ENCODE measurements around the gene CAMK1. TPM values are rescaled to one million over a fixed set of nuclear protein-coding genes. Genes with fewer than 3 reads are reported as not detected.
A peak's percentile ranks its signal among the peaks of the same experiment; 100 is the strongest.

CAMK1 gene
- total RNA-seq, 1 experiment from 2014 or later, result 41.6 TPM

GRCh38 chr3:9715764-9716437 is 53.8 kb downstream of the CAMK1 start:
- no peak overlapping the region for H3K9ac ChIP-seq (ENCODE audit: low read length)
- H3K4me2 ChIP-seq (ENCODE audit: low read depth, low read length, poor library complexity, severe bottlenecking), result no peak overlapping the region
- no peak overlapping the region for H2AFZ ChIP-seq (ENCODE audit: low read length)

GRCh38 chr3:9715136-9715535 is 54.6 kb downstream of the CAMK1 start:
- H3K9ac ChIP-seq (ENCODE audit: low read length), result no peak overlapping the region
- no peak overlapping the region for H3K27ac ChIP-seq (ENCODE audit: low read length)
- no peak overlapping the region for H3K4me2 ChIP-seq (ENCODE audit: low read depth, low read length, poor library complexity, severe bottlenecking)
- H2AFZ ChIP-seq (ENCODE audit: low read length), result no peak overlapping the region
- peaks cover 2% of the 10 kb centered on the region for H3K4me1 ChIP-seq (ENCODE audit: low read length)
- H4K20me1 ChIP-seq (ENCODE audit: insufficient read depth, low read depth, low read length), result no peaks in the 10 kb centered on the region
- H3K9me2 ChIP-seq (replicated peaks; ENCODE audit: insufficient read depth, low read length), result no peaks in the 10 kb centered on the region
- no peak overlapping the region for H3K4me3 ChIP-seq (ENCODE audit: low read length)
- no peaks in the 10 kb centered on the region for H3K36me3 ChIP-seq (ENCODE audit: insufficient read depth, low read length)
- no peaks in the 10 kb centered on the region for H3K79me2 ChIP-seq (ENCODE audit: low read length)
- DNase-seq, result peak; percentile 60
- H3K27me3 ChIP-seq (ENCODE audit: low read length), result no peaks in the 10 kb centered on the region
- no peaks in the 10 kb centered on the region for H3K9me3 ChIP-seq (ENCODE audit: low read length)

More at GRCh38 chr3:9715764-9716437, 53.8 kb downstream of the CAMK1 start:
- H3K9me2 ChIP-seq (replicated peaks; ENCODE audit: insufficient read depth, low read length), result no peaks in the 10 kb centered on the region
- no peak overlapping the region for H3K4me3 ChIP-seq (ENCODE audit: low read length)
- H3K4me1 ChIP-seq (ENCODE audit: low read length), result peaks cover 10% of the 10 kb centered on the region
- H3K27ac ChIP-seq (ENCODE audit: low read length), result no peak overlapping the region
- DNase-seq, result no peak
- H3K27me3 ChIP-seq (ENCODE audit: low read length), result no peaks in the 10 kb centered on the region
- H3K79me2 ChIP-seq (ENCODE audit: low read length), result no peaks in the 10 kb centered on the region
- H4K20me1 ChIP-seq (ENCODE audit: insufficient read depth, low read depth, low read length), result no peaks in the 10 kb centered on the region
- no peaks in the 10 kb centered on the region for H3K9me3 ChIP-seq (ENCODE audit: low read length)
- H3K36me3 ChIP-seq (ENCODE audit: insufficient read depth, low read length), result no peaks in the 10 kb centered on the region

- no peaks in the 10 kb centered on the region for H3K79me2 ChIP-seq (ENCODE audit: low read length)
- H3K4me3 ChIP-seq (ENCODE audit: low read length), result no peak overlapping the region
- no peak for DNase-seq
- no peaks in the 10 kb centered on the region for H3K4me1 ChIP-seq (ENCODE audit: low read length)
- no peaks in the 10 kb centered on the region for H4K20me1 ChIP-seq (ENCODE audit: insufficient read depth, low read depth, low read length)
- no peak overlapping the region for H3K4me2 ChIP-seq (ENCODE audit: low read depth, low read length, poor library complexity, severe bottlenecking)
- no peak overlapping the region for H2AFZ ChIP-seq (ENCODE audit: low read length)
- H3K9me3 ChIP-seq (ENCODE audit: low read length), result no peaks in the 10 kb centered on the region
- H3K9ac ChIP-seq (ENCODE audit: low read length), result no peak overlapping the region
- H3K27ac ChIP-seq (ENCODE audit: low read length), result no peak overlapping the region
- H3K36me3 ChIP-seq (ENCODE audit: insufficient read depth, low read length), result no peaks in the 10 kb centered on the region
- no peaks in the 10 kb centered on the region for H3K9me2 ChIP-seq (replicated peaks; ENCODE audit: insufficient read depth, low read length)
- no peaks in the 10 kb centered on the region for H3K27me3 ChIP-seq (ENCODE audit: low read length)
These were observed 56.6 kb downstream of the CAMK1 start for GRCh38 chr3:9713142-9713541.

GRCh38 chr3:9712415-9712814 is 57.3 kb downstream of the CAMK1 start:
- no peak overlapping the region for H3K27ac ChIP-seq (ENCODE audit: low read length)
- H3K9ac ChIP-seq (ENCODE audit: low read length), result no peak overlapping the region
- no peak overlapping the region for H3K4me3 ChIP-seq (ENCODE audit: low read length)
- no peaks in the 10 kb centered on the region for H3K27me3 ChIP-seq (ENCODE audit: low read length)
- H2AFZ ChIP-seq (ENCODE audit: low read length), result no peak overlapping the region
- DNase-seq, result no peak
- no peaks in the 10 kb centered on the region for H3K36me3 ChIP-seq (ENCODE audit: insufficient read depth, low read length)
- no peaks in the 10 kb centered on the region for H3K9me3 ChIP-seq (ENCODE audit: low read length)
- no peak overlapping the region for H3K4me2 ChIP-seq (ENCODE audit: low read depth, low read length, poor library complexity, severe bottlenecking)
- no peaks in the 10 kb centered on the region for H3K4me1 ChIP-seq (ENCODE audit: low read length)
- no peaks in the 10 kb centered on the region for H3K9me2 ChIP-seq (replicated peaks; ENCODE audit: insufficient read depth, low read length)
- H4K20me1 ChIP-seq (ENCODE audit: insufficient read depth, low read depth, low read length), result no peaks in the 10 kb centered on the region
- no peaks in the 10 kb centered on the region for H3K79me2 ChIP-seq (ENCODE audit: low read length)

GRCh38 chr3:9710174-9710739 is 59.5 kb downstream of the CAMK1 start:
- H3K4me2 ChIP-seq (ENCODE audit: low read depth, low read length, poor library complexity, severe bottlenecking), result no peak overlapping the region
- no peak overlapping the region for H3K27ac ChIP-seq (ENCODE audit: low read length)
- no peaks in the 10 kb centered on the region for H3K4me1 ChIP-seq (ENCODE audit: low read length)
- no peaks in the 10 kb centered on the region for H4K20me1 ChIP-seq (ENCODE audit: insufficient read depth, low read depth, low read length)
- H3K79me2 ChIP-seq (ENCODE audit: low read length), result no peaks in the 10 kb centered on the region
- H3K4me3 ChIP-seq (ENCODE audit: low read length), result no peak overlapping the region
- no peaks in the 10 kb centered on the region for H3K36me3 ChIP-seq (ENCODE audit: insufficient read depth, low read length)
- no peaks in the 10 kb centered on the region for H3K9me2 ChIP-seq (replicated peaks; ENCODE audit: insufficient read depth, low read length)
- H3K9ac ChIP-seq (ENCODE audit: low read length), result no peak overlapping the region
- no peaks in the 10 kb centered on the region for H3K27me3 ChIP-seq (ENCODE audit: low read length)
- H3K9me3 ChIP-seq (ENCODE audit: low read length), result no peaks in the 10 kb centered on the region
- DNase-seq, result no peak
- H2AFZ ChIP-seq (ENCODE audit: low read length), result no peak overlapping the region

Other genes starting within 250 kb of the CAMK1 start
- not detected in 2 replicates for gene LHFPL4, start 216.1 kb downstream of the CAMK1 start, total RNA-seq (2014; rRNA removed; shearing (Covaris generic); ENCODE audit: low replicate concordance)
- gene MTMR14, start 120.4 kb downstream of the CAMK1 start, total RNA-seq (2014; rRNA removed; shearing (Covaris generic); ENCODE audit: low replicate concordance), result 47.4 and 49.1 TPM in 2 replicates
- gene CPNE9, start 66.1 kb downstream of the CAMK1 start, total RNA-seq (2014; rRNA removed; shearing (Covaris generic); ENCODE audit: low replicate concordance), result 0.18 TPM in 1 of 2 replicates, not detected in the other
- gene BRPF1, start 38.2 kb downstream of the CAMK1 start, total RNA-seq (2014; rRNA removed; shearing (Covaris generic); ENCODE audit: low replicate concordance), result 14.5 and 28.2 TPM in 2 replicates
- 22.1 and 48.7 TPM in 2 replicates for gene OGG1, start 20.0 kb downstream of the CAMK1 start, total RNA-seq (2014; rRNA removed; shearing (Covaris generic); ENCODE audit: low replicate concordance)
- 80.2 and 122 TPM in 2 replicates for gene TADA3, start 22.5 kb upstream of the CAMK1 start, total RNA-seq (2014; rRNA removed; shearing (Covaris generic); ENCODE audit: low replicate concordance)
- gene ARPC4, start 23.1 kb upstream of the CAMK1 start, total RNA-seq (2014; rRNA removed; shearing (Covaris generic); ENCODE audit: low replicate concordance), result 102 and 123 TPM in 2 replicates
- gene TTLL3, start 40.3 kb upstream of the CAMK1 start, total RNA-seq (2014; rRNA removed; shearing (Covaris generic); ENCODE audit: low replicate concordance), result 79.3 and 84.6 TPM in 2 replicates
- 49.9 and 62.5 TPM in 2 replicates for gene RPUSD3, start 74.1 kb upstream of the CAMK1 start, total RNA-seq (2014; rRNA removed; shearing (Covaris generic); ENCODE audit: low replicate concordance)
- gene CIDEC, start 110.3 kb upstream of the CAMK1 start, total RNA-seq (2014; rRNA removed; shearing (Covaris generic); ENCODE audit: low replicate concordance), result not detected in 2 replicates
- 33.5 and 39.2 TPM in 2 replicates for gene JAGN1, start 120.7 kb upstream of the CAMK1 start, total RNA-seq (2014; rRNA removed; shearing (Covaris generic); ENCODE audit: low replicate concordance)
- not detected in 2 replicates for gene IL17RE, start 132.9 kb upstream of the CAMK1 start, total RNA-seq (2014; rRNA removed; shearing (Covaris generic); ENCODE audit: low replicate concordance)
- 0.54 and 2.5 TPM in 2 replicates for gene IL17RC, start 147.2 kb upstream of the CAMK1 start, total RNA-seq (2014; rRNA removed; shearing (Covaris generic); ENCODE audit: low replicate concordance)
- 5.6 and 33.7 TPM in 2 replicates for gene CRELD1, start 163.9 kb upstream of the CAMK1 start, total RNA-seq (2014; rRNA removed; shearing (Covaris generic); ENCODE audit: low replicate concordance)
- gene PRRT3, start 182.5 kb upstream of the CAMK1 start, total RNA-seq (2014; rRNA removed; shearing (Covaris generic); ENCODE audit: low replicate concordance), result 1.0 and 2.1 TPM in 2 replicates
- 26.9 and 50.1 TPM in 2 replicates for gene EMC3, start 216.9 kb upstream of the CAMK1 start, total RNA-seq (2014; rRNA removed; shearing (Covaris generic); ENCODE audit: low replicate concordance)